Dermis microvascular lymphatic vessel endothelial cell (primary cell): Measurements from ENCODE around the gene GPS2. TPM values are rescaled to one million over a fixed set of nuclear protein-coding genes. Genes with fewer than 3 reads are reported as not detected.

Source experiments
- total RNA-seq: library from RNA; depleted of rRNA; stranded (reverse); fragments of >200 nt; gene quantifications from 2 replicates; pipeline ENCODE4 v1.2.1, GENCODE V29; 2014

The GPS2 gene
- total RNA-seq, 1 donor from 2014 or later = 19.1 TPM

Other genes with a start within 250 kb of the GPS2 start
- 1.8 and 3.5 TPM in 2 replicates for gene CLEC10A, start 235.1 kb downstream of the GPS2 start, total RNA-seq
- under 0.01 TPM in 1 of 2 replicates, not detected in the other for gene ASGR2, start 200.5 kb downstream of the GPS2 start, total RNA-seq
- 14.8 and 26.2 TPM in 2 replicates for gene ASGR1, start 136.0 kb downstream of the GPS2 start, total RNA-seq
- gene DLG4, start 95.5 kb downstream of the GPS2 start, total RNA-seq = 5.3 and 11.4 TPM in 2 replicates
- gene ACADVL, start 95.4 kb downstream of the GPS2 start, total RNA-seq = 219 and 341 TPM in 2 replicates
- 28.6 and 37.0 TPM in 2 replicates for gene DVL2, start 80.8 kb downstream of the GPS2 start, total RNA-seq
- gene PHF23, start 75.9 kb downstream of the GPS2 start, total RNA-seq = 29.7 and 45.6 TPM in 2 replicates
- gene GABARAP, start 72.9 kb downstream of the GPS2 start, total RNA-seq = 92.6 and 197 TPM in 2 replicates
- gene CTDNEP1, start 63.6 kb downstream of the GPS2 start, total RNA-seq = 25.9 and 35.5 TPM in 2 replicates
- 31.8 and 34.6 TPM in 2 replicates for gene ELP5, start 63.1 kb downstream of the GPS2 start, total RNA-seq
- 1.0 and 2.7 TPM in 2 replicates for gene CLDN7, start 52.9 kb downstream of the GPS2 start, total RNA-seq
- 0.76 and 0.90 TPM in 2 replicates for gene SLC2A4, start 33.6 kb downstream of the GPS2 start, total RNA-seq
- gene YBX2, start 20.7 kb downstream of the GPS2 start, total RNA-seq = 0.25 and 0.26 TPM in 2 replicates
- gene EIF5A, start 7.7 kb downstream of the GPS2 start, total RNA-seq = 540 and 622 TPM in 2 replicates
- 9.1 and 15.0 TPM in 2 replicates for gene NEURL4, start 14.0 kb upstream of the GPS2 start, total RNA-seq
- gene ACAP1, start 21.2 kb upstream of the GPS2 start, total RNA-seq = 0.26 and 1.0 TPM in 2 replicates
- gene KCTD11, start 36.8 kb upstream of the GPS2 start, total RNA-seq = 2.3 and 3.4 TPM in 2 replicates
- not detected in 2 replicates for gene TMEM95, start 39.8 kb upstream of the GPS2 start, total RNA-seq
- 2.1 and 2.3 TPM in 2 replicates for gene TNK1, start 65.7 kb upstream of the GPS2 start, total RNA-seq
- gene PLSCR3, start 79.2 kb upstream of the GPS2 start, total RNA-seq = 13.5 and 34.0 TPM in 2 replicates
- gene TMEM256, start 88.7 kb upstream of the GPS2 start, total RNA-seq = 127 and 212 TPM in 2 replicates
- gene NLGN2, start 92.5 kb upstream of the GPS2 start, total RNA-seq = 1.4 and 3.0 TPM in 2 replicates
- gene SPEM1, start 105.0 kb upstream of the GPS2 start, total RNA-seq = not detected in 2 replicates
- gene SPEM2, start 110.3 kb upstream of the GPS2 start, total RNA-seq = not detected in 2 replicates
- gene SPEM3, start 113.5 kb upstream of the GPS2 start, total RNA-seq = not detected in 2 replicates
- gene TMEM102, start 120.1 kb upstream of the GPS2 start, total RNA-seq = 6.8 and 10.1 TPM in 2 replicates
- gene FGF11, start 124.2 kb upstream of the GPS2 start, total RNA-seq = 0.13 and 0.38 TPM in 2 replicates
- 7.2 and 10.0 TPM in 2 replicates for gene CHRNB1, start 129.7 kb upstream of the GPS2 start, total RNA-seq
- gene ZBTB4, start 164.3 kb upstream of the GPS2 start, total RNA-seq = 6.7 and 11.3 TPM in 2 replicates
- not detected in 2 replicates for gene SLC35G6, start 166.1 kb upstream of the GPS2 start, total RNA-seq
- 56.5 and 87.0 TPM in 2 replicates for gene POLR2A, start 169.0 kb upstream of the GPS2 start, total RNA-seq
- gene TNFSF12, start 233.7 kb upstream of the GPS2 start, total RNA-seq = 4.7 and 9.4 TPM in 2 replicates
- 0.25 and 0.26 TPM in 2 replicates for gene TNFSF13, start 243.4 kb upstream of the GPS2 start, total RNA-seq
- 61.2 and 74.1 TPM in 2 replicates for gene SENP3, start 246.6 kb upstream of the GPS2 start, total RNA-seq